HCT116 (cell line): Measurements from ENCODE around the gene MPP2. TPM values are rescaled to one million over a fixed set of nuclear protein-coding genes. Genes with fewer than 3 reads are reported as not detected.

Experiments
- ATAC-seq: fragments of 200-7000 bp; cut with Tn5 transposase; 2 replicates; pipeline ENCODE4 v1.9.1; 2020; ENCODE audit warnings: mild to moderate bottlenecking, moderate library complexity
- BruUV-seq: library from RNA; stranded (reverse); fragments of 400-500 nt; replicated peaks from 2 replicates; lab custom pipeline; 2021; lab: Mats Ljungman, UMichigan
- CTCF ChIA-PET: fragments of 300-600 bp; sonication (Branson Sonifier 250); formaldehyde crosslinking; loops from one replicate; lab custom pipeline; 2021; ENCODE audit warnings: antibody characterized with exemption; lab: Charles Lee
- POLR2A ChIA-PET: fragments of 300-600, 350-600 bp; sonication (Branson Sonifier 250); formaldehyde crosslinking; loops from one replicate; lab custom pipeline; 2021; ENCODE audit warnings: antibody characterized with exemption; lab: Charles Lee
- RAD21 ChIA-PET, 2 experiments: fragments of 300-600 bp; sonication (Branson Sonifier 250); formaldehyde crosslinking; loops; one replicate each; lab custom pipeline; 2023; ENCODE audit warnings: low total read pairs in 2 of 2; ENCODE audit not compliant: uncharacterized antibody in 2 of 2, unreplicated experiment in 2 of 2, low non-redundant PET in 1 of 2; lab: Charles Lee
- DNase-seq: peaks from one replicate; pipeline ENCODE4 v3.0.0-alpha.2; 2010; ENCODE audit warnings: low read depth, low spot score
- H2AFZ ChIP-seq: fragments of 200-600 bp; shearing (Covaris generic), sonication (generic); 2 replicates; pipeline ENCODE4 v1.6.1; 2017; ENCODE audit warnings: low read depth, mixed run types, mixed read lengths, antibody characterized with exemption, low read length; ENCODE audit not compliant: poor library complexity, severe bottlenecking
- H3K27ac ChIP-seq: 2 replicates; pipeline ENCODE4 v1.5.1; 2012; ENCODE audit warnings: low read depth, low read length
- H3K27me3 ChIP-seq: fragments of 200-600 bp; sonication (generic); 2 replicates; pipeline ENCODE4 v1.6.1; 2016; ENCODE audit warnings: mixed run types, low read length, mixed read lengths; ENCODE audit not compliant: insufficient read depth
- H3K36me3 ChIP-seq, 2 experiments: fragments of 200-500 bp in 1 of 2; fragments of 200-600 bp in 1 of 2; sonication (Bioruptor generic) in 1 of 2; sonication (generic) in 1 of 2; 2 replicates each; pipeline versions ENCODE4 v1.5.1 to v1.6.1; 2014 to 2016; ENCODE audit warnings: low read length in 2 of 2, inconsistent platforms in 1 of 2, mixed read lengths in 1 of 2, mixed run types in 1 of 2; ENCODE audit not compliant: insufficient read depth in 2 of 2, control insufficient read depth in 1 of 2
- H3K4me1 ChIP-seq, 2 experiments: fragments of 200-600 bp in 1 of 2; sonication (generic) in 1 of 2; 2 replicates each; pipeline versions ENCODE4 v1.5.1 to v1.6.1; 2012 to 2017; ENCODE audit warnings: low read length in 2 of 2, inconsistent platforms in 1 of 2, mild to moderate bottlenecking in 1 of 2, mixed read lengths in 1 of 2, mixed run types in 1 of 2, moderate library complexity in 1 of 2; ENCODE audit not compliant: insufficient read depth in 2 of 2, control insufficient read depth in 1 of 2
- H3K4me2 ChIP-seq: fragments of 200-600 bp; sonication (generic); 2 replicates; pipeline ENCODE4 v1.6.1; 2017; ENCODE audit warnings: mixed run types, low read length, mixed read lengths
- H3K4me3 ChIP-seq, 2 experiments: fragments of 200-600 bp in 1 of 2; sonication (generic) in 1 of 2; replicated peaks in 1 of 2; 2 replicates each; pipeline ENCODE4 v1.5.1; 2011 to 2016; ENCODE audit warnings: low read length in 2 of 2, control low read depth in 1 of 2, low read depth in 1 of 2, mild to moderate bottlenecking in 1 of 2, mixed read lengths in 1 of 2, mixed run types in 1 of 2
- H3K79me2 ChIP-seq: fragments of 200-600 bp; sonication (generic); 2 replicates; pipeline ENCODE4 v1.6.1; 2017; ENCODE audit warnings: mild to moderate bottlenecking, mixed run types, low read length, moderate library complexity, mixed read lengths; ENCODE audit not compliant: insufficient read depth
- H3K9ac ChIP-seq: fragments of 200-600 bp; sonication (generic); 2 replicates; pipeline ENCODE4 v1.6.1; 2016; ENCODE audit warnings: low read length, mixed read lengths
- H3K9me2 ChIP-seq: fragments of 200-600 bp; sonication (generic), shearing (Covaris generic); 2 replicates; pipeline ENCODE4 v1.6.1; 2017; ENCODE audit warnings: mixed run types, mild to moderate bottlenecking, moderate library complexity; ENCODE audit not compliant: insufficient read depth
- H3K9me3 ChIP-seq, 2 experiments: fragments of 200-500 bp in 1 of 2; fragments of 200-600 bp in 1 of 2; sonication (Bioruptor generic) in 1 of 2; sonication (generic) in 1 of 2; 2 replicates each; pipeline ENCODE4 v1.6.1; 2014 to 2017; ENCODE audit warnings: low read length in 2 of 2, mixed read lengths in 2 of 2, inconsistent platforms in 1 of 2, low read depth in 1 of 2, mild to moderate bottlenecking in 1 of 2, mixed run types in 1 of 2, moderate library complexity in 1 of 2; ENCODE audit not compliant: control insufficient read depth in 1 of 2, insufficient read depth in 1 of 2
- H4K20me1 ChIP-seq: fragments of 200-600 bp; sonication (generic), shearing (Covaris generic); 2 replicates; pipeline ENCODE4 v1.6.1; 2017; ENCODE audit warnings: mixed run types, mild to moderate bottlenecking, moderate library complexity; ENCODE audit not compliant: insufficient read depth
- CBX3 ChIP-seq: IDR thresholded peaks from 2 replicates; pipeline ENCODE4 v1.6.1; 2012; ENCODE audit warnings: low read depth
- EGR1 ChIP-seq: IDR thresholded peaks from 2 replicates; pipeline ENCODE4 v1.6.1; 2012; ENCODE audit warnings: low read depth
- EZH2phosphoT487 ChIP-seq: fragments of 200-600 bp; IDR thresholded peaks from 2 replicates; pipeline ENCODE4 v1.6.1; 2018; ENCODE audit warnings: antibody characterized with exemption, borderline replicate concordance
- FOSL1 ChIP-seq: IDR thresholded peaks from 2 replicates; pipeline ENCODE4 v1.6.1; 2012; ENCODE audit warnings: low read depth
- JUND ChIP-seq: IDR thresholded peaks from 2 replicates; pipeline ENCODE4 v1.6.1; 2012
- POLR2AphosphoS5 ChIP-seq: IDR thresholded peaks from 2 replicates; pipeline ENCODE4 v1.6.1; 2011; ENCODE audit warnings: mild to moderate bottlenecking, low read depth, low read length, moderate library complexity
- RAD21 ChIP-seq: IDR thresholded peaks from 2 replicates; pipeline ENCODE4 v1.6.1; 2012; ENCODE audit warnings: low read depth, mild to moderate bottlenecking
- SP1 ChIP-seq: IDR thresholded peaks from 2 replicates; pipeline ENCODE4 v1.6.1; 2012; ENCODE audit warnings: low read depth
- YY1 ChIP-seq: IDR thresholded peaks from 2 replicates; pipeline ENCODE4 v1.6.1; 2011; ENCODE audit warnings: low read length, low read depth, moderate library complexity, mild to moderate bottlenecking; ENCODE audit not compliant: insufficient replicate concordance; ENCODE audit errors: extremely low read depth
- intact Hi-C: fragments of 100-400 bp; cut with micrococcal nuclease; formaldehyde crosslinking; loops from 2 replicates; pipeline ENCODE4 v1.10.0; 2022
- total RNA-seq: library from RNA; stranded (reverse); gene quantifications from one replicate; pipeline ENCODE4 v1.2.1, GENCODE V29; 2021; ENCODE audit not compliant: unreplicated experiment
- TF ChIP-seq, protein P1 (sequence below): IDR thresholded peaks from 2 replicates; pipeline ENCODE4 v1.6.1; 2012
- TF ChIP-seq, protein P2 (sequence below): IDR thresholded peaks from 2 replicates; pipeline ENCODE4 v1.6.1; 2012; ENCODE audit warnings: low read depth

Gene MPP2
- total RNA-seq, 1 experiment from 2014 or later = 16.4 TPM

DNA sequence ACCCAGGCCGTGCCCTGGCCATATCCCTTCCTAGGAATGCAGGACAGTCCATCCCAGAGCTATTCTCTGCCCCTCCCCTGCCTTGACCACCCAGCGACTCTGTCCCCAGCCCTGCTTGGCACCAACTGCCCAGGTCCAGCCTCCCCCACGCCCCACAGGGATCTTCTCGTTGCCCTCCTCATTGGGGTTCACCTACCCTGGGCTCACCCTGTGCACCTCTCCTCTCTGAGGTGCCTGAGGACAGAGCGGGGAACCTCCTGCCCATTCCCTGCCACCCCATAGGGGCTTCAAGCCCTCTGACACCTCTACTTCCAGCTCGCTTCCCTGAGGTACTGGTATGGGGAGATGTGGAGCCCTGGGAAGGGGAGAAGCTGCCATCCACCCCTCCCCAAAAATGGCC is 6.2 kb upstream of the MPP2 start:
- no peak for TF ChIP-seq YY1
- no peak for TF ChIP-seq POLR2AphosphoS5
- TF ChIP-seq, all 23 proteins: peak for 0
- no peak overlapping the region for H2AFZ ChIP-seq
- no peaks in the 10 kb centered on the region for H3K9me2 ChIP-seq
- H3K79me2 ChIP-seq = no peaks in the 10 kb centered on the region
- no TSS peak for BruUV-seq
- ATAC-seq (no peak), DNase-seq (no peak)
- H3K4me1 ChIP-seq = peaks cover 1 to 2% of the 10 kb centered on the region in 2 experiments
- H3K4me2 ChIP-seq = no peak overlapping the region
- RAD21 ChIA-PET = no interaction called here
- no peak overlapping the region for H3K27ac ChIP-seq
- no peak overlapping the region for H3K4me3 ChIP-seq
- H3K36me3 ChIP-seq = no peaks in the 10 kb centered on the region
- no peaks in the 10 kb centered on the region for H3K9me3 ChIP-seq
- no peaks in the 10 kb centered on the region for H4K20me1 ChIP-seq
- CTCF ChIA-PET = interaction anchor here (1.0 kb wide), 1 partner anchor 30 kb away, joined by 3 read pairs; no protein-coding TSS in a partner anchor
- POLR2A ChIA-PET = no interaction called here
- H3K27me3 ChIP-seq = no peaks in the 10 kb centered on the region
- H3K9ac ChIP-seq = no peak overlapping the region
- intact Hi-C loops = no loop called here

DNA sequence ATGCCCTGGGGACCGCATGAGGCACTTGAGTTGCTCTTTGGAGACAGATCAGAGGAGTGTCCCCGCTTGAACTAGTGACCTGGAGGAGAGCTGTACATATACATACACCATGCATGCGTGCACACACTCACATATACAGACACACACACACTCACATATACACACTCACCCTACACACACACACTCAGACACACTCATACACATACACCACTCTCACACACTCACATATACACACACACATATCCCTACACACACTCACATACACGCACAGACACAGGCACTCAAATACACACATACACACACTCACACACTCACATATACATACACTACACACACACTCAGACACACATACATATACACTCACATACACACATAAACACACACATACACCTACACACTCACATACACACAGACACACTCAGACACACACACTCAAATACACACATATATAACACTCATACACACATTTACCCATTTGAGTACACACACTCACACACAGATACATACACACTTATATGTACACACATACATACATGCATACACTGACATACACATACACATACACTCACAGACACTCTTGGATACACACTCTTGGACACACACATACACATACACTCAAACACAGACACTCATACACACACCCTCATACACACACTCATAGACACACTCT is 5.4 kb upstream of the MPP2 start:
- intact Hi-C loops = no loop called here
- CTCF ChIA-PET = no interaction called here
- POLR2A ChIA-PET = no interaction called here
- no peak for ATAC-seq
- H3K9ac ChIP-seq = no peak overlapping the region
- no peak for TF ChIP-seq RAD21
- TF ChIP-seq CBX3 = no peak
- TF ChIP-seq, protein P1, sequence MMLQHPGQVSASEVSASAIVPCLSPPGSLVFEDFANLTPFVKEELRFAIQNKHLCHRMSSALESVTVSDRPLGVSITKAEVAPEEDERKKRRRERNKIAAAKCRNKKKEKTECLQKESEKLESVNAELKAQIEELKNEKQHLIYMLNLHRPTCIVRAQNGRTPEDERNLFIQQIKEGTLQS = no peak
- TF ChIP-seq EGR1 = no peak
- no peak for TF ChIP-seq FOSL1
- TF ChIP-seq JUND = no peak
- TF ChIP-seq YY1 = no peak
- no peak for TF ChIP-seq EZH2phosphoT487
- TF ChIP-seq, protein P2, sequence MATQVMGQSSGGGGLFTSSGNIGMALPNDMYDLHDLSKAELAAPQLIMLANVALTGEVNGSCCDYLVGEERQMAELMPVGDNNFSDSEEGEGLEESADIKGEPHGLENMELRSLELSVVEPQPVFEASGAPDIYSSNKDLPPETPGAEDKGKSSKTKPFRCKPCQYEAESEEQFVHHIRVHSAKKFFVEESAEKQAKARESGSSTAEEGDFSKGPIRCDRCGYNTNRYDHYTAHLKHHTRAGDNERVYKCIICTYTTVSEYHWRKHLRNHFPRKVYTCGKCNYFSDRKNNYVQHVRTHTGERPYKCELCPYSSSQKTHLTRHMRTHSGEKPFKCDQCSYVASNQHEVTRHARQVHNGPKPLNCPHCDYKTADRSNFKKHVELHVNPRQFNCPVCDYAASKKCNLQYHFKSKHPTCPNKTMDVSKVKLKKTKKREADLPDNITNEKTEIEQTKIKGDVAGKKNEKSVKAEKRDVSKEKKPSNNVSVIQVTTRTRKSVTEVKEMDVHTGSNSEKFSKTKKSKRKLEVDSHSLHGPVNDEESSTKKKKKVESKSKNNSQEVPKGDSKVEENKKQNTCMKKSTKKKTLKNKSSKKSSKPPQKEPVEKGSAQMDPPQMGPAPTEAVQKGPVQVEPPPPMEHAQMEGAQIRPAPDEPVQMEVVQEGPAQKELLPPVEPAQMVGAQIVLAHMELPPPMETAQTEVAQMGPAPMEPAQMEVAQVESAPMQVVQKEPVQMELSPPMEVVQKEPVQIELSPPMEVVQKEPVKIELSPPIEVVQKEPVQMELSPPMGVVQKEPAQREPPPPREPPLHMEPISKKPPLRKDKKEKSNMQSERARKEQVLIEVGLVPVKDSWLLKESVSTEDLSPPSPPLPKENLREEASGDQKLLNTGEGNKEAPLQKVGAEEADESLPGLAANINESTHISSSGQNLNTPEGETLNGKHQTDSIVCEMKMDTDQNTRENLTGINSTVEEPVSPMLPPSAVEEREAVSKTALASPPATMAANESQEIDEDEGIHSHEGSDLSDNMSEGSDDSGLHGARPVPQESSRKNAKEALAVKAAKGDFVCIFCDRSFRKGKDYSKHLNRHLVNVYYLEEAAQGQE = no peak
- TF ChIP-seq SP1 = no peak
- TF ChIP-seq, all 23 proteins: peak for 0
- DNase-seq = no peak
- RAD21 ChIA-PET = no interaction called here
- H3K4me3 ChIP-seq = no peak overlapping the region
- no TSS peak for BruUV-seq
- peaks cover 9% of the 10 kb centered on the region in 2 experiments for H3K4me1 ChIP-seq
- H3K79me2 ChIP-seq = no peaks in the 10 kb centered on the region
- no peaks in the 10 kb centered on the region for H4K20me1 ChIP-seq
- H3K27ac ChIP-seq = no peak overlapping the region
- H3K36me3 ChIP-seq = no peaks in the 10 kb centered on the region
- H3K4me2 ChIP-seq = no peak overlapping the region
- H3K27me3 ChIP-seq = no peaks in the 10 kb centered on the region
- no peaks in the 10 kb centered on the region for H3K9me3 ChIP-seq
- no peak overlapping the region for H2AFZ ChIP-seq
- H3K9me2 ChIP-seq = no peaks in the 10 kb centered on the region
